Brain microvascular endothelial cell (primary cell): ENCODE measurements around the gene DKK3.

ENCODE experiments used
- DNase-seq: peaks from one replicate; pipeline ENCODE4 v3.0.0-alpha.2; 2020
- H3K27ac ChIP-seq: fragments of 250-450 bp; sonication (Bioruptor Pico); 2 replicates; pipeline ENCODE4 v1.5.1; 2020; ENCODE audit warnings: mild to moderate bottlenecking, moderate library complexity
- H3K27me3 ChIP-seq: fragments of 250-450 bp; sonication (Bioruptor Pico); replicated peaks from 2 replicates; pipeline ENCODE4 v1.5.1; 2020; ENCODE audit warnings: mild to moderate bottlenecking
- H3K36me3 ChIP-seq: fragments of 250-450 bp; sonication (Bioruptor Pico); replicated peaks from 2 replicates; pipeline ENCODE4 v1.5.1; 2020; ENCODE audit warnings: mild to moderate bottlenecking
- H3K4me3 ChIP-seq: 2 replicates; pipeline ENCODE4 v1.5.1; 2011; ENCODE audit warnings: low read depth, mild to moderate bottlenecking, control low read depth, low read length, moderate library complexity
- CTCF ChIP-seq: IDR thresholded peaks from 2 replicates; pipeline ENCODE4 v1.5.1; 2011; ENCODE audit warnings: low read depth, mild to moderate bottlenecking, moderate library complexity, low read length, control low read depth, inconsistent platforms; ENCODE audit errors: missing control alignments
- in situ Hi-C: cut with HindIII; loops from 2 replicates; pipeline ENCODE4 v1.10.0; 2017; ENCODE audit warnings: low sequenced_read_pairs, low pct_ligation_motif_present

The DKK3 gene

GRCh38 chr11:12031856-12032544, 23.6 kb upstream of the DKK3 start:
- Histone ChIP-seq H3K36me3 (no peaks in the 10 kb centered on the region), H3K27me3 (no peaks in the 10 kb centered on the region), H3K4me3 (no peak overlapping the region), H3K27ac (no peak overlapping the region)
- in situ Hi-C loops, result no loop called here
- no peak for TF ChIP-seq CTCF
- DNase-seq, result no peak

- no peak overlapping the region for H3K27ac ChIP-seq
- H3K4me3 ChIP-seq, result no peak overlapping the region
- H3K36me3 ChIP-seq, result no peaks in the 10 kb centered on the region
- no peak for DNase-seq
- H3K27me3 ChIP-seq, result no peaks in the 10 kb centered on the region
- TF ChIP-seq CTCF, result no peak
- in situ Hi-C loops, result no loop called here
These were observed 21.4 kb upstream of the DKK3 start for GRCh38 chr11:12029738-12030363.

- Histone ChIP-seq H3K4me3 (no peak overlapping the region), H3K27ac (no peak overlapping the region), H3K36me3 (no peaks in the 10 kb centered on the region), H3K27me3 (no peaks in the 10 kb centered on the region)
- in situ Hi-C loops, result no loop called here
- no peak for TF ChIP-seq CTCF
- no peak for DNase-seq
These were observed 20.7 kb upstream of the DKK3 start for GRCh38 chr11:12029119-12029518.

- H3K4me3 ChIP-seq, result no peak overlapping the region
- H3K36me3 ChIP-seq, result no peaks in the 10 kb centered on the region
- no peak for TF ChIP-seq CTCF
- no peaks in the 10 kb centered on the region for H3K27me3 ChIP-seq
- in situ Hi-C loops, result no loop called here
- DNase-seq, result no peak
- H3K27ac ChIP-seq, result no peak overlapping the region
These were observed 19.9 kb upstream of the DKK3 start for GRCh38 chr11:12028303-12028702.

- Histone ChIP-seq H3K4me3 (no peak overlapping the region), H3K36me3 (no peaks in the 10 kb centered on the region), H3K27ac (no peak overlapping the region), H3K27me3 (no peaks in the 10 kb centered on the region)
- in situ Hi-C loops, result no loop called here
- DNase-seq, result no peak
- no peak for TF ChIP-seq CTCF
These were observed 18.1 kb upstream of the DKK3 start for GRCh38 chr11:12026331-12027211.
